WERI-Rb-1 (cell line): ENCODE results near the gene DIAPH2.

ENCODE experiments used
- DNase-seq: peaks from one replicate; pipeline ENCODE4 v3.0.0-alpha.2; 2020
- H3K27ac ChIP-seq: fragments of 250-450 bp; sonication (Bioruptor Pico); 2 replicates; pipeline ENCODE4 v1.5.1; 2020; ENCODE audit warnings: mild to moderate bottlenecking, moderate library complexity
- H3K27me3 ChIP-seq: fragments of 250-450 bp; sonication (Bioruptor Pico); 2 replicates; pipeline ENCODE4 v1.5.1; 2021; ENCODE audit warnings: mild to moderate bottlenecking, low read depth, moderate library complexity; ENCODE audit not compliant: insufficient read depth, severe bottlenecking
- H3K36me3 ChIP-seq: fragments of 250-450 bp; sonication (Bioruptor Pico); 2 replicates; pipeline ENCODE4 v1.5.1; 2020; ENCODE audit warnings: mild to moderate bottlenecking, moderate library complexity
- H3K4me3 ChIP-seq: 2 replicates; pipeline ENCODE4 v1.5.1; 2011; ENCODE audit warnings: low read depth, mild to moderate bottlenecking, control low read depth, low read length
- H3K9me3 ChIP-seq: fragments of 250-450 bp; sonication (Bioruptor Pico); 2 replicates; pipeline ENCODE4 v1.5.1; 2021; ENCODE audit warnings: mild to moderate bottlenecking, moderate library complexity; ENCODE audit not compliant: severe bottlenecking
- TF ChIP-seq, protein P1 (sequence below): IDR thresholded peaks from 2 replicates; pipeline ENCODE4 v1.5.1; 2011; ENCODE audit warnings: low read depth, mild to moderate bottlenecking, control low read depth, inconsistent platforms, low read length

DIAPH2 gene

DNA sequence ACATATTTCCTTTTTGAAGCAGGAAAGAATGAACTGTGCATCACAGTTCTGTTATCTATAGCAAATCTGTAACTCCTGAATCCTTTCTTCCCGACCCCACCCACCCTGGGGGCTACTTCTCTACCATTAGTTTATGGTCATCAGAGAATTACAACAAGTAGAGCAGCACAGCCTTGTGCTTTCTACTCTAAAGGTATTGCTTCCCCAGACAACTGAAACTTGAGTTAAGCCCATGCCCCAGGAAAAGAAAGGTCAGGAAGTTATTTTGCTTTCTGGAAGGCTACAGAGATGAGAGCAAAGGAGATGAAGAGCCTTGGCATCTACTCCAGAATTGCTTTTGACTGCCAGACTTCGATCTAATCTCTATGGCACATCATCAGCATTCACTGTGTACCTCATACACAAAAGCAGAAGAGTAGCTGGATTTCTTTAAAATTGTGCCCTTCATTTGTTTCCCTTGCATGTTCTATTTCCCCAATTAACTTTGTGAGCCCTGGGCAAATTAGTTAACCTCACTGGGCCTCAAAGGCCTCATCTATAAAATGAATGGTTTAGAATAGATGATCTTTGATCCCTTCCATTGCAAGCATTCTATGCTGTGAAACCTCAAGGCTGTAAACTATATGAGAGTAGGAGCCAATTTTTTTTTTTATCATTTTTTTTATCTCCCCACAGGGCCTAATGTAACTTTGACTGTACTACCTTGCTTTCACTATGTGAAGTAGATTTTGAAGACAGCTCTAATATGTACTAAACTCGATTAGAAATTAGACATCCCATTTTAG is 794.7 kb downstream of the DIAPH2 start:
- DNase-seq = no peak
- no peaks in the 10 kb centered on the region for H3K9me3 ChIP-seq
- no peak overlapping the region for H3K27ac ChIP-seq
- TF ChIP-seq, protein P1, sequence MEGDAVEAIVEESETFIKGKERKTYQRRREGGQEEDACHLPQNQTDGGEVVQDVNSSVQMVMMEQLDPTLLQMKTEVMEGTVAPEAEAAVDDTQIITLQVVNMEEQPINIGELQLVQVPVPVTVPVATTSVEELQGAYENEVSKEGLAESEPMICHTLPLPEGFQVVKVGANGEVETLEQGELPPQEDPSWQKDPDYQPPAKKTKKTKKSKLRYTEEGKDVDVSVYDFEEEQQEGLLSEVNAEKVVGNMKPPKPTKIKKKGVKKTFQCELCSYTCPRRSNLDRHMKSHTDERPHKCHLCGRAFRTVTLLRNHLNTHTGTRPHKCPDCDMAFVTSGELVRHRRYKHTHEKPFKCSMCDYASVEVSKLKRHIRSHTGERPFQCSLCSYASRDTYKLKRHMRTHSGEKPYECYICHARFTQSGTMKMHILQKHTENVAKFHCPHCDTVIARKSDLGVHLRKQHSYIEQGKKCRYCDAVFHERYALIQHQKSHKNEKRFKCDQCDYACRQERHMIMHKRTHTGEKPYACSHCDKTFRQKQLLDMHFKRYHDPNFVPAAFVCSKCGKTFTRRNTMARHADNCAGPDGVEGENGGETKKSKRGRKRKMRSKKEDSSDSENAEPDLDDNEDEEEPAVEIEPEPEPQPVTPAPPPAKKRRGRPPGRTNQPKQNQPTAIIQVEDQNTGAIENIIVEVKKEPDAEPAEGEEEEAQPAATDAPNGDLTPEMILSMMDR = no peak
- no peaks in the 10 kb centered on the region for H3K36me3 ChIP-seq
- no peaks in the 10 kb centered on the region for H3K27me3 ChIP-seq
- H3K4me3 ChIP-seq = no peak overlapping the region

DNA sequence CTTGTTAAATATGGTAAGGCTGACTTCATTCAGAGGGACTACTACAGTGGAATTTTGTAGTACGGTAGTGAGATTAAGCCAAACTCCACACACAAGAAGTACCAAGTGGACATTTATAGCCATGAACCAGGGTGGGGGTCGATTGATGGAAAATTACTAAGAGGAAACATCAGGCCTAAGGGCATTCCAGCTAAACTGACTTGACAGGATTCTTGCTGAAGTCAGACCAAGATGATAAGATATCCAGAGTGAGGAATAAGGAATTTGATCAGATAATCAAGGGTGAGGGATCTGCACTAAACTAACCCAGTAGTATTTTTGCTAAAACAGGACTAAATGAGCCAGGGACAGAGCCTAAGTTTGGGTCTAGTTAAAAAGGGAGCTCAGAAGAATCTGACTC is 796.6 kb downstream of the DIAPH2 start:
- TF ChIP-seq, protein P1 = no peak
- Histone ChIP-seq H3K4me3 (no peak overlapping the region), H3K9me3 (no peaks in the 10 kb centered on the region), H3K36me3 (no peaks in the 10 kb centered on the region), H3K27ac (no peak overlapping the region), H3K27me3 (no peaks in the 10 kb centered on the region)
- no peak for DNase-seq

DNA sequence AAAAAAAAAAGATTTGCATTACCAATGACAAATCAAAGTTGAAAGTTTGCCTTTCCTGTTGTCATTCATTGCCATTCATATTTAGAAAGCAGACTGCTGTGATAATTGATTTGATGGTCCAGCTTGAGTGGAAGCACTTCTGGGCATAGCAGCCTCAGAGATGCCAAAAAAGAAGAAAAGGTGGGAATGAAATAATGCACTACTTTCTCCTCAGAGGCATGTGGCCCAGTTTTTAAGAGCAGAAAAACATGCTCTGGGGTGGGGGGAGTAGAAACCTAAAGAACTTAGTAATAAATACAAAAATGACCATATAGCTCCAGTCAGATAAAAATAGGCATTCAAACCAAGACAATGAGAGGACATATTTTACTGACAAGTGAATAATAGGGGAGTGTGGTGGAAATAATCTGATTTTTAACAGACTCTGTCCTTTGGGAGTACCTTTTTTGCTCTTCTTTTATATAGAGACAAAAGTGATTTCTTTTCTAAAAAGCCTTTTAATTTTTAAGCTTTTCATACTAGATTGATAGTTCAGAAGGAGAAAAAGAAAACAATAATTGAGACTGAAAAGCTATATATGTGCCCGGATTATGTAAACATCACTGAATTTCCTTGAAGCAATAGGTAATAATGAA is 798.1 kb downstream of the DIAPH2 start:
- Histone ChIP-seq H3K9me3 (no peaks in the 10 kb centered on the region), H3K27ac (no peak overlapping the region), H3K27me3 (no peaks in the 10 kb centered on the region), H3K4me3 (no peak overlapping the region), H3K36me3 (no peaks in the 10 kb centered on the region)
- TF ChIP-seq, protein P1 = no peak
- no peak for DNase-seq

DNA sequence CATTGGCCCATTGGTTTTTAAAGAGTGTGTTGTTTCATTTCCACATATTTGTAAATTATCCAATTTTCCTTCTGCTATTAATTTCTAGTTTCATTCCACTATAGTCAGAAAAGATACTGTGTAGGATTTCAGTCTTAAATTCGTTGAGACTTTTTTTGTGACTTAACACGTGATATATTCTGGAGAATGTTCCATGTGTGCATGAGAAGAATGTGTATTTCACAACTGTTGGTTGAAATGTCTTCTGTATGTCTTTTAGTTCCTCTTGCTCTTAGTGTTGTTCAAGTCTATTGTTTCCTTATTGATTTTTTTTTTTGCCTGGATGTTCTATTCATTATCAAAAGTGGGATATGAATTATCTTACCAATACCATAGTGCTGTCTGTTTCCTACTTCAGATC is 806.0 kb downstream of the DIAPH2 start:
- Histone ChIP-seq H3K9me3 (no peaks in the 10 kb centered on the region), H3K4me3 (no peak overlapping the region), H3K27ac (no peak overlapping the region), H3K36me3 (no peaks in the 10 kb centered on the region), H3K27me3 (no peaks in the 10 kb centered on the region)
- TF ChIP-seq, protein P1 = no peak
- DNase-seq = no peak

DNA sequence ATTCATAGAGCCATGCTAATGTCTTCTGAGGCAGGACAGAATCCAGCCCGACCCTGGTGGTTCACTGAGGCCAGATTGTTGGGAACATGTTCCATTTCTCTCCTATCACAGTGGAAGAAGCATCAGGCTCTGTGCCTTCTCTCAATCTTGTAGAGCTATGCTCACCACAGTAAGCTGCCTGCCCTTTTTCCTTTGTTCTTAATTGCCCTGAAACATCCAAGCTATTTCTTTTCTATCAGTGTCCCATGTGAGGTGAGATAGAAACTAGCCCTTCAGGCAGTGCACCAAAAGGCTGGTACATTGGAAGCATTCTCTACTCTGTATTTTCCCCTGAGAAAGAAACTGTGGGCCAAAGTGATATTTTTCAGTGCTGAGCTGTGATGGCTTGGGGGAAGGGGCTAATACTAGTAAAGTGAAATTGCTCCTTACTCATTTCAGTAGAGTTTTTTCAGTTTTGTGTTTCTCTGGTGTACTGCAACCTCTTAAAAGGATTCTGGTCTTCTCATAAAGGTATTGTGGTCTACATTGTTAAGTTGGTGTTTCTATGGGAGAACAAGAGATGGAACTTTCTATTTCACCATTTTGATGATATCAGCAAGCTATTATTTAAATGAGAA is 810.2 kb downstream of the DIAPH2 start:
- Histone ChIP-seq H3K4me3 (no peak overlapping the region), H3K9me3 (no peaks in the 10 kb centered on the region), H3K36me3 (no peaks in the 10 kb centered on the region), H3K27ac (no peak overlapping the region), H3K27me3 (no peaks in the 10 kb centered on the region)
- no peak for DNase-seq
- TF ChIP-seq, protein P1 = no peak
